SK-N-MC (cell line): ENCODE measurements around the gene GSTM4.

Experiments
- EZH2 ChIP-seq: fragments of 200-600 bp; sonication (generic); IDR thresholded peaks from one replicate; pipeline ENCODE4 v1.6.1; 2017; ENCODE audit warnings: antibody characterized with exemption
- POLR2AphosphoS5 ChIP-seq: IDR thresholded peaks from 2 replicates; pipeline ENCODE4 v1.6.1; 2012; ENCODE audit warnings: mild to moderate bottlenecking, low read depth, low read length, borderline replicate concordance

DNA sequence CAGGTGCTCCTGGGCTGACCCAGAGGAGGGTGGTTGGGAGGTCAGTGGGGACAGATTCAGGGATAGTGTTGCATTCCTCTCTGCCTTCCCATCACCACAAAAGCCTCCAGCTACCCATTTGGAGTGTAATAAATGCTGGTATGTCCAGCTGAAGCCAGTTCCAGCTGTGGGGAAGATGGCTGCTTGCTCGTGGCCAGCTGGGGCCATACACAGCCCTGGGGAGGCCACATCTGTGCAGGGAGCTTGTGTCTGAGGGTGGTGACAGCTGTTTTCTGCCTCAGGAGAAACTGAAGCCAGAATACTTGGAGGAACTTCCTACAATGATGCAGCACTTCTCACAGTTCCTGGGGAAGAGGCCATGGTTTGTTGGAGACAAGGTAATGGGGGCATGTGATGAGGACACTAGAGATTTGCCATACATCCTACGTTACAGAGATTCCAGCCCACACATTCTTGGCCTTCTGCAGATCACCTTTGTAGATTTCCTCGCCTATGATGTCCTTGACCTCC is 2.7 kb downstream of the GSTM4 start:
- no peak for TF ChIP-seq EZH2
- no peak for TF ChIP-seq POLR2AphosphoS5
